Activated naive CD4-positive, alpha-beta T cell treated with anti-CD3 and anti-CD28 coated beads, Interleukin-2, amount 10 ng/mL, durations not matched to agents 7 days and 5 days (primary cell): ENCODE data around the gene PEX19.
A peak's percentile ranks its signal among the peaks of the same experiment; 100 is the strongest.
"Not testable (repeated sequence)": the region's sequence is repeated elsewhere in the genome, so short reads cannot be mapped to it uniquely, and the experiment has no call there.

Experiments used
- CTCF ChIA-PET: fragments of 350-600 bp; sonication (Branson Sonifier 250); formaldehyde crosslinking; loops from one replicate; lab custom pipeline; 2021; ENCODE audit warnings: antibody characterized with exemption; lab: Charles Lee
- DNase-seq: peaks from one replicate; pipeline ENCODE4 v3.0.0-alpha.2; 2020
- H3K27ac Mint-ChIP-seq: one replicate; pipeline ENCODE4 v1.8.0; 2021; ENCODE audit warnings: mild to moderate bottlenecking, moderate library complexity, mixed read lengths
- H3K27me3 Mint-ChIP-seq: one replicate; pipeline ENCODE4 v1.8.0; 2021; ENCODE audit warnings: mild to moderate bottlenecking, mixed read lengths
- H3K36me3 Mint-ChIP-seq: one replicate; pipeline ENCODE4 v1.8.0; 2021; ENCODE audit warnings: mixed read lengths
- H3K4me1 Mint-ChIP-seq: one replicate; pipeline ENCODE4 v1.8.0; 2021; ENCODE audit warnings: mixed read lengths
- H3K4me3 Mint-ChIP-seq: one replicate; pipeline ENCODE4 v1.8.0; 2021; ENCODE audit warnings: mild to moderate bottlenecking, moderate library complexity, mixed read lengths
- H3K9me3 Mint-ChIP-seq: one replicate; pipeline ENCODE4 v1.8.0; 2021; ENCODE audit warnings: mixed read lengths

The PEX19 gene

GRCh38 chr1:160293020-160293968, 8.4 kb upstream of the PEX19 start:
- Mint-ChIP-seq H3K27ac (no peak overlapping the region), H3K27me3 (no peaks in the 10 kb centered on the region), H3K4me1 (no peaks in the 10 kb centered on the region), H3K4me3 (no peak overlapping the region), H3K9me3 (no peaks in the 10 kb centered on the region), H3K36me3 (peaks cover 81% of the 10 kb centered on the region)
- DNase-seq, result no peak
- CTCF ChIA-PET, result interaction anchor here (0.9 to 8.0 kb wide), 18 partner anchors 7 to 192 kb away, joined by 3 to 119 read pairs (median 6); partner anchors contain the start of genes CASQ1, DCAF8 and PEX19

GRCh38 chr1:160291248-160292220, 6.6 kb upstream of the PEX19 start:
- Mint-ChIP-seq H3K36me3 (peaks cover 67% of the 10 kb centered on the region), H3K27ac (peak overlapping the region; percentile 35), H3K9me3 (no peaks in the 10 kb centered on the region)

GRCh38 chr1:160287769-160288168, 2.8 kb upstream of the PEX19 start:
- not testable (repeated sequence) for H3K4me3 Mint-ChIP-seq
- H3K4me1 Mint-ChIP-seq, result peaks cover 20% of the 10 kb centered on the region

More at GRCh38 chr1:160291248-160292220, 6.6 kb upstream of the PEX19 start:
- no peaks in the 10 kb centered on the region for H3K27me3 Mint-ChIP-seq
- peak; percentile 81 for DNase-seq
- no peak overlapping the region for H3K4me3 Mint-ChIP-seq
- CTCF ChIA-PET, result interaction anchor here (0.6 to 8.0 kb wide), 57 partner anchors 9 to 535 kb away, joined by 3 to 119 read pairs (median 6); partner anchors contain the start of genes CASQ1, DCAF8 and IGSF8
- no peaks in the 10 kb centered on the region for H3K4me1 Mint-ChIP-seq

GRCh38 chr1:160285506-160285905, 573 bp upstream of the PEX19 start:
- H3K4me1 Mint-ChIP-seq, result peaks cover 20% of the 10 kb centered on the region
- H3K9me3 Mint-ChIP-seq, result no peaks in the 10 kb centered on the region
- H3K27me3 Mint-ChIP-seq, result no peaks in the 10 kb centered on the region
- CTCF ChIA-PET, result interaction anchor here (0.8 to 2.7 kb wide), 6 partner anchors 8 to 201 kb away, joined by 3 to 10 read pairs (median 4); partner anchors contain the start of gene DCAF8
- H3K4me3 Mint-ChIP-seq, result peak overlapping the region; percentile 98
- no peak overlapping the region for H3K27ac Mint-ChIP-seq
- no peak for DNase-seq
- peaks cover 33% of the 10 kb centered on the region for H3K36me3 Mint-ChIP-seq

More at GRCh38 chr1:160287769-160288168, 2.8 kb upstream of the PEX19 start:
- H3K27me3 Mint-ChIP-seq, H3K9me3 Mint-ChIP-seq, H3K27ac Mint-ChIP-seq, DNase-seq: not testable (repeated sequence)
- CTCF ChIA-PET, result interaction anchor here (0.6 to 8.0 kb wide), 7 partner anchors 34 to 501 kb away, joined by 3 to 119 read pairs (median 3); partner anchors contain the start of gene CASQ1
- H3K36me3 Mint-ChIP-seq, result peaks cover 41% of the 10 kb centered on the region

- H3K27ac Mint-ChIP-seq, result peak overlapping the region; percentile 88
- CTCF ChIA-PET, result interaction anchor here (0.8 to 2.7 kb wide), 6 partner anchors 9 to 185 kb away, joined by 3 to 10 read pairs (median 4); partner anchors contain the start of gene DCAF8
- H3K4me1 Mint-ChIP-seq, result peaks cover 20% of the 10 kb centered on the region
- peak; percentile 47 for DNase-seq
- peak overlapping the region; percentile 98 for H3K4me3 Mint-ChIP-seq
- peaks cover 35% of the 10 kb centered on the region for H3K36me3 Mint-ChIP-seq
- H3K27me3 Mint-ChIP-seq, result no peaks in the 10 kb centered on the region
- no peaks in the 10 kb centered on the region for H3K9me3 Mint-ChIP-seq
These were observed 632 bp downstream of the PEX19 start for GRCh38 chr1:160284220-160284781.

GRCh38 chr1:160282807-160283206, 2.1 kb downstream of the PEX19 start:
- Mint-ChIP-seq H3K36me3 (peaks cover 39% of the 10 kb centered on the region), H3K9me3 (no peaks in the 10 kb centered on the region), H3K27ac (no peak overlapping the region), H3K4me1 (peaks cover 20% of the 10 kb centered on the region), H3K27me3 (no peaks in the 10 kb centered on the region), H3K4me3 (no peak overlapping the region)
- CTCF ChIA-PET, result no interaction called here
- no peak for DNase-seq

GRCh38 chr1:160277987-160278386, 6.9 kb downstream of the PEX19 start:
- Mint-ChIP-seq H3K9me3 (no peaks in the 10 kb centered on the region), H3K27me3 (no peaks in the 10 kb centered on the region), H3K27ac (no peak overlapping the region), H3K4me3 (no peak overlapping the region), H3K4me1 (no peaks in the 10 kb centered on the region), H3K36me3 (peaks cover 37% of the 10 kb centered on the region)
- CTCF ChIA-PET, result interaction anchor here (0.6 to 1.9 kb wide), 4 partner anchors 8 to 85 kb away, joined by 3 to 8 read pairs (median 4); no protein-coding TSS in a partner anchor
- DNase-seq, result no peak

GRCh38 chr1:160277330-160277729, 7.6 kb downstream of the PEX19 start:
- no peak overlapping the region for H3K4me3 Mint-ChIP-seq
- peaks cover 33% of the 10 kb centered on the region for H3K36me3 Mint-ChIP-seq
- CTCF ChIA-PET, result interaction anchor here (0.8 to 1.9 kb wide), 4 partner anchors 14 to 25 kb away, joined by 3 to 8 read pairs (median 6); no protein-coding TSS in a partner anchor
- H3K9me3 Mint-ChIP-seq, result no peaks in the 10 kb centered on the region
- no peaks in the 10 kb centered on the region for H3K27me3 Mint-ChIP-seq
- no peaks in the 10 kb centered on the region for H3K4me1 Mint-ChIP-seq
- H3K27ac Mint-ChIP-seq, result no peak overlapping the region
- no peak for DNase-seq

GRCh38 chr1:160271025-160271424, 13.9 kb downstream of the PEX19 start:
- Mint-ChIP-seq H3K4me3 (no peak overlapping the region), H3K27me3 (peaks cover 9% of the 10 kb centered on the region), H3K36me3 (no peaks in the 10 kb centered on the region), H3K27ac (no peak overlapping the region), H3K9me3 (no peaks in the 10 kb centered on the region), H3K4me1 (no peaks in the 10 kb centered on the region)
- no peak for DNase-seq
- CTCF ChIA-PET, result no interaction called here

- H3K27ac Mint-ChIP-seq, result no peak overlapping the region
- peaks cover 9% of the 10 kb centered on the region for H3K27me3 Mint-ChIP-seq
- DNase-seq, result no peak
- no peak overlapping the region for H3K4me3 Mint-ChIP-seq
- no peaks in the 10 kb centered on the region for H3K36me3 Mint-ChIP-seq
- no peaks in the 10 kb centered on the region for H3K9me3 Mint-ChIP-seq
- H3K4me1 Mint-ChIP-seq, result peaks cover 10% of the 10 kb centered on the region
- CTCF ChIA-PET, result interaction anchor here (1.6 kb wide), 1 partner anchor 24 kb away, joined by 4 read pairs; no protein-coding TSS in a partner anchor
These were observed 17.5 kb downstream of the PEX19 start for GRCh38 chr1:160267284-160267991.

GRCh38 chr1:160264795-160265307, 20.1 kb downstream of the PEX19 start:
- H3K36me3 Mint-ChIP-seq, result peaks cover 11% of the 10 kb centered on the region
- H3K27me3 Mint-ChIP-seq, result peaks cover 9% of the 10 kb centered on the region
- no peak for DNase-seq
- H3K4me3 Mint-ChIP-seq, result no peak overlapping the region
- no peaks in the 10 kb centered on the region for H3K9me3 Mint-ChIP-seq
- H3K27ac Mint-ChIP-seq, result no peak overlapping the region
- peaks cover 23% of the 10 kb centered on the region for H3K4me1 Mint-ChIP-seq
- CTCF ChIA-PET, result interaction anchor here (1.4 to 4.7 kb wide), 4 partner anchors 13 to 164 kb away, joined by 3 to 34 read pairs (median 5); no protein-coding TSS in a partner anchor
